ENCODE measurements around the gene PHC2. TPM values are rescaled to one million over a fixed set of nuclear protein-coding genes. Genes with fewer than 3 reads are reported as not detected.
"Not testable (repeated sequence)": the region's sequence is repeated elsewhere in the genome, so short reads cannot be mapped to it uniquely, and the experiment has no call there.

Gene PHC2
- total RNA-seq, 1 experiment from 2014 or later = 176 TPM

GRCh38 chr1:33292726-33293340 is 138.1 kb downstream of the PHC2 start:
- CTCF ChIA-PET = interaction anchor here (0.8 kb wide), 1 partner anchor 320 kb away, joined by 3 read pairs; no protein-coding TSS in a partner anchor
- Histone ChIP-seq H2AFZ (ENCODE audit: low read depth, low read length, poor library complexity, severe bottlenecking) (no peak overlapping the region), H3K9me2 (ENCODE audit: insufficient read depth) (no peaks in the 10 kb centered on the region), H3K4me2 (ENCODE audit: low read length) (no peak overlapping the region), H3K27me3 (ENCODE audit: insufficient read depth, low read length) (no peaks in the 10 kb centered on the region), H3K9me3 (ENCODE audit: control insufficient read depth in 1 of 2, insufficient read depth in 1 of 2, low read depth in 1 of 2, low read length in 2 of 2) (no peaks in the 10 kb centered on the region), H3K27ac (ENCODE audit: low read depth, low read length) (no peak overlapping the region), H3K4me1 (ENCODE audit: control insufficient read depth in 1 of 2, insufficient read depth in 2 of 2, low read length in 2 of 2) (no peaks in the 10 kb centered on the region), H3K9ac (ENCODE audit: low read length) (no peak overlapping the region), H3K4me3 (replicated peaks in 1 of 2; ENCODE audit: low read depth in 1 of 2, low read length in 2 of 2) (no peak overlapping the region), H4K20me1 (ENCODE audit: insufficient read depth) (no peaks in the 10 kb centered on the region), H3K79me2 (ENCODE audit: insufficient read depth, low read length) (no peaks in the 10 kb centered on the region), H3K36me3 (ENCODE audit: control insufficient read depth in 1 of 2, insufficient read depth in 2 of 2, low read length in 2 of 2) (no peaks in the 10 kb centered on the region)
- DNase-seq (ENCODE audit: low read depth, low spot score) = no peak
- no peak for TF ChIP-seq CEBPB (IDR thresholded peaks at IDR 0.05; ENCODE audit: low read depth)
- TF ChIP-seq EZH2phosphoT487 (IDR thresholded peaks at IDR 0.05; ENCODE audit: borderline replicate concordance) = no peak
- intact Hi-C loops (cut with micrococcal nuclease) = no loop called here
- ATAC-seq = no peak
- RAD21 ChIA-PET (ENCODE audit: low non-redundant PET in 1 of 2, low total read pairs in 2 of 2, uncharacterized antibody in 2 of 2, unreplicated experiment in 2 of 2) = no interaction called here
- BruUV-seq (replicated peaks) = no TSS peak
- POLR2A ChIA-PET = no interaction called here

- BruUV-seq (replicated peaks); H3K4me2 ChIP-seq (ENCODE audit: low read length); H3K4me1 ChIP-seq (ENCODE audit: control insufficient read depth in 1 of 2, insufficient read depth in 2 of 2, low read length in 2 of 2); POLR2A ChIA-PET; ATAC-seq; H3K36me3 ChIP-seq (ENCODE audit: control insufficient read depth in 1 of 2, insufficient read depth in 2 of 2, low read length in 2 of 2); H3K79me2 ChIP-seq (ENCODE audit: insufficient read depth, low read length); DNase-seq (ENCODE audit: low read depth, low spot score); intact Hi-C loops (cut with micrococcal nuclease); H3K27me3 ChIP-seq (ENCODE audit: insufficient read depth, low read length); H2AFZ ChIP-seq (ENCODE audit: low read depth, low read length, poor library complexity, severe bottlenecking); H3K9ac ChIP-seq (ENCODE audit: low read length); H3K4me3 ChIP-seq (replicated peaks in 1 of 2; ENCODE audit: low read depth in 1 of 2, low read length in 2 of 2); H3K27ac ChIP-seq (ENCODE audit: low read depth, low read length); RAD21 ChIA-PET (ENCODE audit: low non-redundant PET in 1 of 2, low total read pairs in 2 of 2, uncharacterized antibody in 2 of 2, unreplicated experiment in 2 of 2); H3K9me3 ChIP-seq (ENCODE audit: control insufficient read depth in 1 of 2, insufficient read depth in 1 of 2, low read depth in 1 of 2, low read length in 2 of 2); CTCF ChIA-PET; H4K20me1 ChIP-seq (ENCODE audit: insufficient read depth); H3K9me2 ChIP-seq (ENCODE audit: insufficient read depth): not testable (repeated sequence)
Measured at GRCh38 chr1:33290615-33291014, 140.3 kb downstream of the PHC2 start.

- Histone ChIP-seq H3K4me2 (ENCODE audit: low read length) (no peak overlapping the region), H4K20me1 (ENCODE audit: insufficient read depth) (no peaks in the 10 kb centered on the region), H3K4me3 (replicated peaks in 1 of 2; ENCODE audit: low read depth in 1 of 2, low read length in 2 of 2) (no peak overlapping the region), H2AFZ (ENCODE audit: low read depth, low read length, poor library complexity, severe bottlenecking) (no peak overlapping the region), H3K9me2 (ENCODE audit: insufficient read depth) (no peaks in the 10 kb centered on the region), H3K27ac (ENCODE audit: low read depth, low read length) (no peak overlapping the region), H3K9me3 (ENCODE audit: control insufficient read depth in 1 of 2, insufficient read depth in 1 of 2, low read depth in 1 of 2, low read length in 2 of 2) (no peaks in the 10 kb centered on the region), H3K27me3 (ENCODE audit: insufficient read depth, low read length) (no peaks in the 10 kb centered on the region), H3K79me2 (ENCODE audit: insufficient read depth, low read length) (no peaks in the 10 kb centered on the region), H3K9ac (ENCODE audit: low read length) (no peak overlapping the region), H3K4me1 (ENCODE audit: control insufficient read depth in 1 of 2, insufficient read depth in 2 of 2, low read length in 2 of 2) (no peaks in the 10 kb centered on the region), H3K36me3 (ENCODE audit: control insufficient read depth in 1 of 2, insufficient read depth in 2 of 2, low read length in 2 of 2) (no peaks in the 10 kb centered on the region)
- BruUV-seq (replicated peaks) = no TSS peak
- RAD21 ChIA-PET (ENCODE audit: low non-redundant PET in 1 of 2, low total read pairs in 2 of 2, uncharacterized antibody in 2 of 2, unreplicated experiment in 2 of 2) = no interaction called here
- intact Hi-C loops (cut with micrococcal nuclease) = no loop called here
- DNase-seq (ENCODE audit: low read depth, low spot score) (no peak), ATAC-seq (no peak)
- CTCF ChIA-PET = no interaction called here
- POLR2A ChIA-PET = no interaction called here
- TF ChIP-seq YY1 (IDR thresholded peaks at IDR 0.05; ENCODE audit: extremely low read depth, insufficient replicate concordance, low read depth, low read length) (no peak), FOSL1 (IDR thresholded peaks at IDR 0.05; ENCODE audit: low read depth) (no peak), POLR2A (IDR thresholded peaks at IDR 0.05; ENCODE audit: borderline replicate concordance, extremely low read depth, insufficient read depth, insufficient read length) (no peak), MAX (IDR thresholded peaks at IDR 0.05) (no peak), EZH2 (IDR thresholded peaks at IDR 0.05) (no peak), SRF (IDR thresholded peaks at IDR 0.05; ENCODE audit: low read depth) (no peak), ELF1 (IDR thresholded peaks at IDR 0.05; ENCODE audit: borderline replicate concordance, low read depth) (no peak), SP1 (IDR thresholded peaks at IDR 0.05; ENCODE audit: low read depth) (no peak), REST (IDR thresholded peaks at IDR 0.05; ENCODE audit: low read depth) (no peak), TCF7L2 (IDR thresholded peaks at IDR 0.05; ENCODE audit: borderline replicate concordance, extremely low read depth, insufficient read depth, insufficient read length) (no peak)
Measured at GRCh38 chr1:33289858-33290154, 141.1 kb downstream of the PHC2 start.

Measured in HCT116 (cell line).